H9 (cell line): ENCODE results near the gene CCDC92B. TPM values are rescaled to one million over a fixed set of nuclear protein-coding genes. Genes with fewer than 3 reads are reported as not detected.

Experiments used
- DNase-seq: peaks from one replicate; pipeline ENCODE4 v3.0.0-alpha.2; 2017
- H2AFZ ChIP-seq: one replicate; pipeline ENCODE4 v1.6.1; 2013; ENCODE audit warnings: mild to moderate bottlenecking, low read length, control low read depth, moderate library complexity
- H2AK5ac ChIP-seq: 2 replicates; pipeline ENCODE4 v1.6.1; 2013; ENCODE audit warnings: low read length, control low read depth, mixed read lengths; ENCODE audit not compliant: insufficient read length
- H2BK120ac ChIP-seq: one replicate; pipeline ENCODE4 v1.6.1; 2013; ENCODE audit warnings: low read depth, mild to moderate bottlenecking, low read length, control low read depth, inconsistent platforms; ENCODE audit not compliant: poor library complexity, severe bottlenecking
- H2BK12ac ChIP-seq: 2 replicates; pipeline ENCODE4 v1.6.1; 2013; ENCODE audit warnings: low read length, control low read depth, mixed read lengths, low read depth; ENCODE audit not compliant: insufficient read length
- H2BK15ac ChIP-seq: 2 replicates; pipeline ENCODE4 v1.6.1; 2013; ENCODE audit warnings: low read depth, low read length, control low read depth
- H2BK20ac ChIP-seq: one replicate; pipeline ENCODE4 v1.6.1; 2013; ENCODE audit warnings: low read depth, mild to moderate bottlenecking, low read length, control low read depth, inconsistent platforms; ENCODE audit not compliant: poor library complexity, severe bottlenecking
- H2BK5ac ChIP-seq: 2 replicates; pipeline ENCODE4 v1.6.1; 2013; ENCODE audit warnings: low read length, control low read depth, mixed read lengths; ENCODE audit not compliant: insufficient read length
- H3K14ac ChIP-seq: 2 replicates; pipeline ENCODE4 v1.6.1; 2013; ENCODE audit warnings: low read length, control low read depth; ENCODE audit not compliant: insufficient read depth
- H3K18ac ChIP-seq: 2 replicates; pipeline ENCODE4 v1.6.1; 2013; ENCODE audit warnings: low read depth, mild to moderate bottlenecking, mixed read lengths, low read length, control low read depth; ENCODE audit not compliant: insufficient read length
- H3K23ac ChIP-seq: 2 replicates; pipeline ENCODE4 v1.6.1; 2013; ENCODE audit warnings: low read length, control low read depth, mixed read lengths, low read depth; ENCODE audit not compliant: insufficient read length
- H3K23me2 ChIP-seq: 2 replicates; pipeline ENCODE4 v1.6.1; 2013; ENCODE audit warnings: low read depth, mild to moderate bottlenecking, mixed read lengths, low read length, control low read depth; ENCODE audit not compliant: insufficient read length, poor library complexity, severe bottlenecking
- H3K27ac ChIP-seq: 2 replicates; pipeline ENCODE4 v1.5.1; 2013; ENCODE audit warnings: low read length, control low read depth, mixed read lengths, low read depth; ENCODE audit not compliant: insufficient read length
- H3K27me3 ChIP-seq: 2 replicates; pipeline ENCODE4 v1.6.1; 2013; ENCODE audit warnings: low read length, control low read depth, inconsistent platforms; ENCODE audit not compliant: insufficient read depth
- H3K4ac ChIP-seq: 2 replicates; pipeline ENCODE4 v1.6.1; 2013; ENCODE audit warnings: low read depth, mild to moderate bottlenecking, control low read depth, inconsistent platforms, low read length, moderate library complexity
- H3K4me1 ChIP-seq: 2 replicates; pipeline ENCODE4 v1.6.1; 2013; ENCODE audit warnings: low read length, control low read depth, inconsistent platforms; ENCODE audit not compliant: insufficient read depth
- H3K4me2 ChIP-seq: 2 replicates; pipeline ENCODE4 v1.6.1; 2013; ENCODE audit warnings: low read length, control low read depth, mixed read lengths; ENCODE audit not compliant: insufficient read length, insufficient read depth
- H3K56ac ChIP-seq: 2 replicates; pipeline ENCODE4 v1.6.1; 2013; ENCODE audit warnings: low read depth, mild to moderate bottlenecking, mixed read lengths, low read length, control low read depth; ENCODE audit not compliant: insufficient read length
- H3K79me1 ChIP-seq: 2 replicates; pipeline ENCODE4 v1.6.1; 2013; ENCODE audit warnings: low read depth, mild to moderate bottlenecking, moderate library complexity, low read length, control low read depth, inconsistent platforms; ENCODE audit not compliant: insufficient read depth, poor library complexity, severe bottlenecking
- H3K79me2 ChIP-seq: 2 replicates; pipeline ENCODE4 v1.6.1; 2013; ENCODE audit warnings: low read length, control low read depth, inconsistent platforms; ENCODE audit not compliant: insufficient read depth
- H3K9ac ChIP-seq: 2 replicates; pipeline ENCODE4 v1.6.1; 2013; ENCODE audit warnings: low read length, control low read depth, mixed read lengths; ENCODE audit not compliant: insufficient read length; ENCODE audit errors: extremely low read depth
- H3K9me3 ChIP-seq: one replicate; pipeline ENCODE4 v1.6.1; 2013; ENCODE audit warnings: low read depth, low read length, inconsistent platforms; ENCODE audit not compliant: control insufficient read depth
- H3T11ph ChIP-seq: one replicate; pipeline ENCODE4 v1.6.1; 2013; ENCODE audit warnings: mild to moderate bottlenecking, low read length, control low read depth, inconsistent platforms
- H4K20me1 ChIP-seq: one replicate; pipeline ENCODE4 v1.6.1; 2013; ENCODE audit not compliant: control insufficient read depth, insufficient read length, insufficient read depth
- H4K5ac ChIP-seq: 2 replicates; pipeline ENCODE4 v1.6.1; 2013; ENCODE audit warnings: low read depth, mild to moderate bottlenecking, mixed read lengths, low read length, control low read depth; ENCODE audit not compliant: insufficient read length
- H4K8ac ChIP-seq: replicated peaks from 2 replicates; pipeline ENCODE4 v1.6.1; 2013; ENCODE audit warnings: low read length, control low read depth, mixed read lengths, low read depth; ENCODE audit not compliant: insufficient read length
- H4K91ac ChIP-seq: 2 replicates; pipeline ENCODE4 v1.6.1; 2013; ENCODE audit warnings: low read depth, mild to moderate bottlenecking, moderate library complexity, mixed read lengths, low read length, control low read depth; ENCODE audit not compliant: insufficient read length
- H3K27ac Mint-ChIP-seq, 3 experiments: 2 replicates in 2 of 3; 3 replicates in 1 of 3; pipeline ENCODE4 v1.8.0; 2020 to 2021; ENCODE audit warnings: mixed read lengths in 3 of 3, mild to moderate bottlenecking in 1 of 3, moderate library complexity in 1 of 3
- H3K27me3 Mint-ChIP-seq: 2 replicates; pipeline ENCODE4 v1.8.0; 2021; ENCODE audit warnings: low read depth, mild to moderate bottlenecking, moderate library complexity, mixed read lengths
- H3K36me3 Mint-ChIP-seq, 3 experiments: 2 replicates in 2 of 3; 3 replicates in 1 of 3; pipeline ENCODE4 v1.8.0; 2020 to 2021; ENCODE audit warnings: low read depth in 3 of 3, mixed read lengths in 3 of 3; ENCODE audit not compliant: insufficient read depth in 1 of 3
- H3K4me1 Mint-ChIP-seq, 2 experiments: 2 replicates each; pipeline ENCODE4 v1.8.0; 2020; ENCODE audit warnings: mixed read lengths in 2 of 2
- H3K4me3 Mint-ChIP-seq, 2 experiments: 2 replicates in 1 of 2; 3 replicates in 1 of 2; pipeline ENCODE4 v1.8.0; 2020 to 2021; ENCODE audit warnings: mild to moderate bottlenecking in 2 of 2, mixed read lengths in 2 of 2, moderate library complexity in 1 of 2
- H3K9me3 Mint-ChIP-seq, 2 experiments: 2 replicates in 1 of 2; 3 replicates in 1 of 2; pipeline ENCODE4 v1.8.0; 2020; ENCODE audit warnings: mild to moderate bottlenecking in 2 of 2, mixed read lengths in 2 of 2, moderate library complexity in 1 of 2
- WGBS: extraction: QIAGEN DNeasy Blood & Tissue Kit; methylation state at CpG from one replicate; pipeline ENCODE4 v1.1.7; 2013; ENCODE audit warnings: missing lambda C conversion rate, low lambda C conversion rate, mixed read lengths; ENCODE audit not compliant: insufficient read length; ENCODE audit errors: extremely low coverage; 5-methylcytosine and 5-hydroxymethylcytosine counted together
- total RNA-seq: library from RNA; stranded (reverse); gene quantifications from 2 replicates; pipeline ENCODE4 v1.2.1, GENCODE V29; 2021
- TF ChIP-seq, protein P1 (sequence below): fragments of 200-600 bp; sonication (generic); conservative IDR thresholded peaks from 3 replicates; pipeline ENCODE4 v1.8.0; 2021; ENCODE audit warnings: antibody characterized with exemption, mild to moderate bottlenecking

CCDC92B gene
- total RNA-seq, 1 experiment from 2014 or later = 8.0 TPM

DNA sequence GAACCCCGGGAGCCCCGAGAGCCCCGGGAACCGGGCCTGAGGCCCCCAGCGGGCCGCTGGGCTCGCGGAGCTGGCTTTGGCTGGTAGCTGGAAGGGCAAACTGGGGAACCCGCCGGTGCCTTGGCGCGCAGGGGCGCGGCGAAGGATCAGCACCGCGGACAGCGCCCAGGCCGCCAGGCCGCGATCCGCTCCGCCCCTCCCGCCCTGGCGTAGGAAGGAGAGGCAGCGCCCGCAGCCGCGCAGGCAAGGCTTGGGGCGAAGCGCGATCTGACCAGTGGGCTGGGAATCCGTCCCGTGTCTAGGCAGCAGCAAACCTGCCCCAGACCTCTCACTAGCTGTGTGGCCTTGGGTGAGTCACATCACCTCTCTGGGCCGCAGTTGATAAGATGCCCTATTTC, 331 bp upstream of the CCDC92B start:
- Histone ChIP-seq H2AK5ac (no peak overlapping the region), H3K27ac (no peak overlapping the region), H3K4me1 (no peaks in the 10 kb centered on the region), H3K4ac (no peak overlapping the region), H3K79me1 (no peaks in the 10 kb centered on the region), H3K9ac (no peak overlapping the region), H2BK5ac (no peak overlapping the region), H3K56ac (no peak overlapping the region), H2AFZ (no peak overlapping the region), H3T11ph (no peak overlapping the region), H4K8ac (no peak overlapping the region), H4K5ac (no peak overlapping the region), H2BK15ac (no peak overlapping the region), H4K20me1 (no peaks in the 10 kb centered on the region), H2BK20ac (no peak overlapping the region), H3K79me2 (no peaks in the 10 kb centered on the region), H3K27me3 (no peaks in the 10 kb centered on the region), H3K18ac (no peak overlapping the region), H2BK12ac (no peak overlapping the region), H3K23ac (no peak overlapping the region), H3K9me3 (no peaks in the 10 kb centered on the region), H3K4me2 (no peak overlapping the region), H3K23me2 (peaks cover 5% of the 10 kb centered on the region), H3K14ac (no peak overlapping the region), H2BK120ac (no peak overlapping the region), H4K91ac (no peak overlapping the region)
- no CpG with 5 or more reads among the region's 35 CpGs for WGBS
- peaks cover 31% of the 10 kb centered on the region for H3K27me3 Mint-ChIP-seq
- no peaks in the 10 kb centered on the region for H3K36me3 Mint-ChIP-seq
- DNase-seq = peak; percentile 93
- no peaks in the 10 kb centered on the region for H3K9me3 Mint-ChIP-seq
- peaks cover 14 to 26% of the 10 kb centered on the region in 2 experiments for H3K4me1 Mint-ChIP-seq
- TF ChIP-seq, protein P1, sequence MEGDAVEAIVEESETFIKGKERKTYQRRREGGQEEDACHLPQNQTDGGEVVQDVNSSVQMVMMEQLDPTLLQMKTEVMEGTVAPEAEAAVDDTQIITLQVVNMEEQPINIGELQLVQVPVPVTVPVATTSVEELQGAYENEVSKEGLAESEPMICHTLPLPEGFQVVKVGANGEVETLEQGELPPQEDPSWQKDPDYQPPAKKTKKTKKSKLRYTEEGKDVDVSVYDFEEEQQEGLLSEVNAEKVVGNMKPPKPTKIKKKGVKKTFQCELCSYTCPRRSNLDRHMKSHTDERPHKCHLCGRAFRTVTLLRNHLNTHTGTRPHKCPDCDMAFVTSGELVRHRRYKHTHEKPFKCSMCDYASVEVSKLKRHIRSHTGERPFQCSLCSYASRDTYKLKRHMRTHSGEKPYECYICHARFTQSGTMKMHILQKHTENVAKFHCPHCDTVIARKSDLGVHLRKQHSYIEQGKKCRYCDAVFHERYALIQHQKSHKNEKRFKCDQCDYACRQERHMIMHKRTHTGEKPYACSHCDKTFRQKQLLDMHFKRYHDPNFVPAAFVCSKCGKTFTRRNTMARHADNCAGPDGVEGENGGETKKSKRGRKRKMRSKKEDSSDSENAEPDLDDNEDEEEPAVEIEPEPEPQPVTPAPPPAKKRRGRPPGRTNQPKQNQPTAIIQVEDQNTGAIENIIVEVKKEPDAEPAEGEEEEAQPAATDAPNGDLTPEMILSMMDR = no peak
- no peak overlapping the region for H3K27ac Mint-ChIP-seq
- peak overlapping the region in 1 of 2 experiments; percentile 71; a peak in 3 of 5 replicates for H3K4me3 Mint-ChIP-seq
